Ureter (tissue), 1 donor: ENCODE data around the gene OLFM4. TPM values are rescaled to one million over a fixed set of nuclear protein-coding genes. Genes with fewer than 3 reads are reported as not detected.
"Not testable (repeated sequence)": the region's sequence is repeated elsewhere in the genome, so short reads cannot be mapped to it uniquely, and the experiment has no call there.

Source experiments
- DNase-seq: peaks from one replicate; pipeline ENCODE4 v3.0.0-alpha.2; 2020; ENCODE audit warnings: low spot score
- total RNA-seq: library from RNA; stranded (reverse); gene quantifications from one replicate; pipeline ENCODE4 v1.2.4, GENCODE V29; 2023
- donor health status: DM: yes; HTN: yes; CAD: no.

Gene OLFM4
- total RNA-seq, result 0.47 TPM

DNA sequence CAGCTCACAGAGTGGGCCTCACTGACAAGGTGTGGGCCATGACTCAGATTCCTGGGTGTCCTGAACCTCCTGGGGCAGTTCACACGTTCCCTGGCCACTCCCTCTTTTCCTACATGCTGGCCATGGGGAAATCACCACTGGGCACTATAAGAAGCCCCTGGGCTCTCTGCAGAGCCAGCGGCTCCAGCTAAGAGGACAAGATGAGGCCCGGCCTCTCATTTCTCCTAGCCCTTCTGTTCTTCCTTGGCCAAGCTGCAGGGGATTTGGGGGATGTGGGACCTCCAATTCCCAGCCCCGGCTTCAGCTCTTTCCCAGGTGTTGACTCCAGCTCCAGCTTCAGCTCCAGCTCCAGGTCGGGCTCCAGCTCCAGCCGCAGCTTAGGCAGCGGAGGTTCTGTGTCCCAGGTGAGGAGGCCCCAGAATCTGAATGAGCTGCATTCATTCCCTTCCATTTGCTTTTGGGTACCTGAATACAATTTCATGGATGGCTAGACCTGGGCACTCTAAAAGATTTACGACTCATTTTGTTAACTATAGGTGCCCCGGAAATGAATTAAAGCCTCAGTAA lies at the start of gene OLFM4:
OLFM4 (plus strand) TSS at position 177 of the 567 bp plus-strand sequence; CDS start at position 201, 24 bp downstream.
- no peak for DNase-seq

DNA sequence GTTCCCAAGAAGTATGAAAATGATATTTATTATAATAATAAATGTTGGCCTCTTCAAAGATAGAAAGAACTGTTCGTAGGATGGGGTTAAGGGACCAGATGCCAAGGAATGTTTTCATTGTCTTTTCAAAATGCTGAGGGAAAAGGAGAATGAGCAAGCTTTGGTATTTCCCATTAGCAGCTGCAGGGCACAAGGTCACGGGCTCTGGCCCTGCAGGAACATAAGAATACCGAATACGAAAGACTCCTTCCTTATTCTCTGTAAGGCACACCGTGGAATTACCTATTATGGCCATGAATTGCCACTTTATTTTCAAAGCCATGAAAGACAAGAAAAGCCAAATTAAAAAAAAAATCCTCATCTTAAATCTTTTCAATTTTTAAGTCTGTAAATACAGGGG lies 49.6 kb upstream of the OLFM4 start:
- DNase-seq, result no peak

GRCh38 chr13:52980695-52981094 lies 47.9 kb upstream of the OLFM4 start:
- no peak for DNase-seq

DNA sequence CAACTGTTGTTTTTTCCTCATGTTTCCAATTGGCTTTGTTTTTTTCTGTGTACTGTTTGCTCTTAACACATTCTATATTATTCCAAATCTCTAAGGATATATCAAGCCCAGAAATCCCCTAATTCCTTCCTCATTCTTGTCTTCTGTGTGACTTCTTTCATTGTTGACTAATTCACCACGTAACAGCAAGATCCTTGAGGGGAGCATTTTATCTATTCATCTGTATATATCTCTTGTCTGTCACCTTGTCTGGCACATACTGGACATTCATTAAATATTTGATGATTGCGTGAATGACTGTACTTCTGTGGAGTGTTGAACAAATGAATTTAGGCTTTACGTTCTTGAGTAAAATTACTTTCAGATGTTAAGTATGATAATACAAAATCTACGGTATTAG lies 44.8 kb upstream of the OLFM4 start:
- DNase-seq, result no peak

GRCh38 chr13:52984881-52985363 lies 43.7 kb upstream of the OLFM4 start:
- DNase-seq, result no peak

DNA sequence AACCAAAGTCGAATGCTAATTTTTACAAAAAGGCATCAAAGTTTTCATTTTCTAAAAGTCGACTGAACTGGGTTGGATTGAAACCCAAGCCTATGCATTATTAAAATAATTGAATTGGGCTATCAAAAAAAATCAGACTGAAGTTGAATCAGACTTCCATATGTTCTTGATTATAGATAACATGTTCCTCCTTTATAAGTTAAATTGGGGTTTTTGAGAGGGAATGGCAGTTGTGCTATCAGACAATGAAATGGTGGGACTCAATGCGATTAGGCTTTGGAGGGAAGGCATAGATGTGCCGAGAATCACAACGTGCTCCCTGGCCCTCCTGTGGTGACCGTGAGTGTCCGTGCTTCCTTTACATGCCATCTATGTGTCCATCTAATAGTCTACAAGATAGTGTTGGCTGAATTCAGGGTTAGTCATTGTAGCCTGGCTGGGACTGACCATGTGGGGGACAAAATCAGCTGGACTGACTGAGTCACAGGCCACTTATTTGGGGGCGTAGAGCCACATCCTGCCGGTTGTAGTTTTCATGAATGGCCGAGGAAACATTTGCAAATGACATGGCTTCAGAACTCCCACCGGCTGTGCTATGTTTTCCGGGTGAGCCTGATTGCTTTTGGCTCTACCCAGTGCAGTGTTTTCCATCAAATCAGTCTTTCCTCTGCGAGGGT lies 37.1 kb upstream of the OLFM4 start:
- no peak for DNase-seq

- no peak for DNase-seq
Observed at GRCh38 chr13:52992110-52992509, 36.5 kb upstream of the OLFM4 start.

DNA sequence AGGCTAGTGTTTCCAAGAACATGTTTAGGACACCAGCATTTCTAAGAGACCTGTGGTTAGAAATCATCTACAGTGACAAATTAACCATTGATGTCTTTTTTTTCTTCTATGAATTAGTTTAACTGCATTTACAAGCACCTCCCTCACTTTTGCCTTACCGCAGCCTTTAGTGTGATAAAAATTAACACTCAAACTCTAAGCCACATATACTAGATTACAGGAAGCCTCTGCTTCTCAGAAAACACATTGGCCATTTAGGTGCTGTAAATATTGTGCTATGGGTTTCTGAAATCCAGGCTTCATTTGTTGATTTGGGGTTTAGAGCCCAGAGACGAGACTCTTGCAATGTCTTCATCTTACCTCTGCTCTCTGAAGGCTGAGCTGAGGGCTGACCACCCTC lies 34.6 kb upstream of the OLFM4 start:
- DNase-seq, result no peak

DNA sequence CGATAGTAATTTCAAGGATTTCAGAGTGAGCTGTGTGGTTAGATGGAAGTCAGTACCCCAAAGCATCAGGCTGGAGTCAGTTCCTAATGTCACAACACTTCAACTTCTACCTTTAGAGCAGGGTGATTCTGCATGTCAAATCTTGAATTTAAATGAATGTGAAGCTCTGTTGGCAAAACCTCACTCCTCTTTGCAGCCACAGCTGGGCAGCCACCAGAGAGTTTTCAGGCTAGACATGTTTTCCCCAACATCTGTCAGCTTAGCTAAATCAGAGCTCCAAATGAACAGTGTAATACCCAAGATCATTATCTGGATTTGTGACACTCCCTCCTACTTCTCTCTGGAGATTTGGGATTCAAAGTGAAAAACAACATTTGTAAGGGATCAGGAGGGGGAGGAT lies 33.7 kb upstream of the OLFM4 start:
- DNase-seq, result no peak

DNA sequence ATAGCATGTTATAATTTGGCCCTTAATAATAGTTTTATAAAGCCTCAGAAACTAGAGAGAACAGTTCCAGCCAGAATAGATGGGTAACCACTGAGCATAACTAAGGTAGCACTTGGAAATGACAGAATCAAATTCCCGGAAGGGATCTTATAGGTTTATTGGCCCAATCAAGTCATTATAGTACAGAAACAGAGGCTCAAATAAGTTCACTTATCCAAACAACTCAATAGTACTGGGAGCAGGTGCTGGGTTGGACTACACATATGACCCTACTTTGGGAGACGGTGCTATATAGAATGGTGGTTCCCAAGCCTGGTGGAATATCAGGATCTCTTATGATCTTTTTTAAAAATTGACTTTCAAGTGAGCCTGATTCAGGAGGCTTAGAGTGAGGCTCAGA lies 32.7 kb upstream of the OLFM4 start:
- no peak for DNase-seq

DNA sequence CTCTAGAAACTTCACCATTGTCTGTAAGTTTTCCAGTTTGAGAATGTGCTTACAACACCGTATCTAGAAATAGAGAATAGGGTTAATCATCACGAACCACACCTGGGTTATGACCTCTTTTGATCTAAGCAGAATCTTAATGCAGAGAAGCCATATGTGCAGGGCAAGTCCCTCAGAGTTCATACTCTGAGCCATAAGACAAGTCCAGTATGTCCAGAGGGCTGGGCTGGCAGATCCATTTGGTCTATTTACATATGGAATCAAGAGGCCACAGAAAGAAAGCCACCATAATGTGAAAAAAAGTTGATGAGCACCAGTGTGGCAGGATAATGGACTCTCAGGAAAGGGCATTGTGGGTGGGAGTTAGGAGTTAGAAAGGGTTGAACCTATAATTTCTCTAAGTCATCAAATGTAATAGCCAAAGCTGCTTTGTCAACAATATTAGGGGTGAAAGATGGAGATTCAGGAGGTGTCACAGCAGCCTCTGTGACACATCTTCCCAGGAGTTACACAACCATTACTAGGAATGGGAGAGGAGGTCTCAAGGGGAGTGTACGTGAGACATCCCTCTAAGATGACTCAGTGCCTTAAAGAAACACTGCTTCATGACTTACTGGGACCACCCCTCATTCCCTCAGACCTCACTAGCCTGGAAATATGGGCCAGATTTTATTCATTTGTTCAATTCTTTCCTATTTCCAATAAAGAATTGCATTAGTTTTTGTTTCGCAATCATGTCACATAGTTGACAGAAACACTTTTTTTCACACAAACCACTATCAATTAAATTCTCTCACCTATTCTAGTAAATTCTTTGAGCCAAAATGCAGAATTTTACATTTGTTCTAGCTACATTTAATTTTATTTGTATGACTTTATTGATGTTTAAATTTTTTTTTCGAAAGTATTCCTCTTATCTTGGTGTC lies 30.4 kb upstream of the OLFM4 start:
- no peak for DNase-seq

- DNase-seq, result no peak
Observed at GRCh38 chr13:52999093-52999696, 29.4 kb upstream of the OLFM4 start.

DNA sequence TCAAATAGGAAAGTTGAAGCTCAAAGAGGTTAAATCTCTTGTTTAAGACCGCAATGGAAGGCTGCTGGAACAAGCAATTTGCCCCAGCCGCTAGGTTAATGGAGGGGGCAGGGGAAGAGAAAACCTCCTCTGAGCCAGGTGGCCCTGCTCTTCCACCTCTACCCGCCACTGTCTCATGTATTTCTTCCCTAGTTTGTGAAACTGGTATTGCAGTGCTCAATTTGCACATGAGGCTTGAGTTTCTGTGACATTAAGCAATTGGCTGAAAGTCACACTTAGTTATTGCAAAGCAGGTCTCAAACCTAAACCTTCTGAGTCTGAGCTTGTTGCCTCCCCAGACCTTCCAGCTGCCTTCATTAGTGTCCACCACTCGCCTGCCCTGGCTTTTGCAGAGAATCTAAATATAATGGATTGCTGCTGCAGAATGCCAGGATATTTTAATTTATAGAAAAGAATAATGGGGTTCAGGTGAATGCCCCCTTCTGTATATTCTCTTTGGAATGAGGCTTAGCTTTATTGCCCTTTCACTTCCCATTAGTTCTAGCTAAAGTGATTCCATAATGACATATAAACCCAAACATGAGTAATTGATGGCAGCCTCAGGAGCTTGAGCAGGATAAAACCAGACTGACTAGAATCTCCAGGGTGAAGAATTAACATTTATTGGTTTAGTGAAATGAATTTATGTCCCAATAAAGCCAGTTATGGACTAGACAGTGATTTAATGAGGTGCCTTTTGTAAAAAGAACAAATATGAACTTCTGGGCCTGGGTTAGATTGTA lies 27.0 kb upstream of the OLFM4 start:
- no peak for DNase-seq

GRCh38 chr13:53004573-53004972 lies 24.0 kb upstream of the OLFM4 start:
- no peak for DNase-seq

DNA sequence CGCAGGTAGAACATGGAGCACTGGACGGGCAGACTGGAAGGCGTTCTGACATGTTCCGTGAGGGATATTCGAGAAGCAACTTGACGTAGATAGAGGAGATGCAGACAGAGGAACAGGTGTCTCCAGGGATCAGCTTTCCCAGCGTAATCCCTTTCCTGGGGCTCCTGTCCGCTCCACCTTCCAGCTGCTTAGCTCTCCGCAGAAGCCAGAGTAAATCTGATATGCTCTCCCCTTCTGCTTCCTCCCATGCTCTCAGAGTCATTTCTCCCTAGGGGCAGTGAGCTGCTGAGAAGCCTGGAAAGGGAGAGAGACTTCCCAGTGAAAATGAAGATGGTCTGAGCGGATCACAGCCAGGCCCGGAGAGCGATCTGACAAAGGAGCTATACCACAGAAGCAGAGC lies 23.0 kb upstream of the OLFM4 start:
- no peak for DNase-seq

DNA sequence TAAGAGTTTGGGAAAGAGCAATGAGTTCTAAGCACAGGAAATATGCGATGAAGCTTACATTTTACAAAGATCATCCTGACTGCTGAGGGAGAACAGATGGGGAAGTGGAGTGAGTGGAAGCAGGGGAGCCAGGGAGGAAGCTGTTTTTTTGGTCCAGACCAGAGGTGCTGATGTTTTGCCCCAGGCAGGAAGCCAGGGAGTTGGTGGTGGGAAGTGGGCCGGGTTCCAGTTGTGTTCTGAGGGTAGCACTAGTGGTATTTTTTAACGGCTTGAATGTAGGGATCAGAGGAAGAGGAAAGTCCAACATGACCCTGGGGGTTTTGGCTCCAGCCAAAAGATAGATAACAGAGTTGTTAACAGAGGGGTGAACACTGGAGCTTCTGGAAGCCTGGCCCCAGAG lies 20.7 kb upstream of the OLFM4 start:
- DNase-seq, result no peak

- peak; percentile 68 for DNase-seq
Observed at GRCh38 chr13:53010374-53011105, 18.1 kb upstream of the OLFM4 start.

GRCh38 chr13:53012707-53013106 lies 15.9 kb upstream of the OLFM4 start:
- DNase-seq, result no peak

GRCh38 chr13:53013113-53013512 lies 15.5 kb upstream of the OLFM4 start:
- DNase-seq, result no peak

DNA sequence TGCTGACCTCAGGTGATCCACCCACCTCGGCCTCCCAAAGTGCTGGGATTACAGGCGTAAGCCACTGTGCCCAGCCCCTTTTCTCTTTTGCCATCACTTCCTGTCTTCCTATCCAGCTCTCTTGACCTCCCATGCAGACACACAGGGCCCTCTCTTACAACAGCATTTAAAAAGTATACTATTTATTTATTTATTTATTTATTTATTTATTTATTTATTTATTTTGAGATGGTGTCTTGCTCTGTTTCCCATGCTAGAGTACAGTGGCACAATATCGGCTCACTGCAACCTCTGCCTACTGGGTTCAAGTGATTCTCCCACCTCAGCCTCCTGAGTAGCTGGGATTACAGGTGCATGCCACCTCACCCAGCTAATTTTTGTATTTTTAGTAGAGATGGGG lies 14.6 kb upstream of the OLFM4 start:
- DNase-seq, result not testable (repeated sequence)
